NCI-H2029 treated with DMSO at 0.1 percent for 48 hours (cell line): ENCODE measurements around the gene AHNAK.
"Not testable (repeated sequence)": the region's sequence is repeated elsewhere in the genome, so short reads cannot be mapped to it uniquely, and the experiment has no call there.

Source experiments
- DNase-seq: peaks from one replicate; lab custom pipeline; 2025; lab: John Stamatoyannopoulos, UW

AHNAK gene

DNA sequence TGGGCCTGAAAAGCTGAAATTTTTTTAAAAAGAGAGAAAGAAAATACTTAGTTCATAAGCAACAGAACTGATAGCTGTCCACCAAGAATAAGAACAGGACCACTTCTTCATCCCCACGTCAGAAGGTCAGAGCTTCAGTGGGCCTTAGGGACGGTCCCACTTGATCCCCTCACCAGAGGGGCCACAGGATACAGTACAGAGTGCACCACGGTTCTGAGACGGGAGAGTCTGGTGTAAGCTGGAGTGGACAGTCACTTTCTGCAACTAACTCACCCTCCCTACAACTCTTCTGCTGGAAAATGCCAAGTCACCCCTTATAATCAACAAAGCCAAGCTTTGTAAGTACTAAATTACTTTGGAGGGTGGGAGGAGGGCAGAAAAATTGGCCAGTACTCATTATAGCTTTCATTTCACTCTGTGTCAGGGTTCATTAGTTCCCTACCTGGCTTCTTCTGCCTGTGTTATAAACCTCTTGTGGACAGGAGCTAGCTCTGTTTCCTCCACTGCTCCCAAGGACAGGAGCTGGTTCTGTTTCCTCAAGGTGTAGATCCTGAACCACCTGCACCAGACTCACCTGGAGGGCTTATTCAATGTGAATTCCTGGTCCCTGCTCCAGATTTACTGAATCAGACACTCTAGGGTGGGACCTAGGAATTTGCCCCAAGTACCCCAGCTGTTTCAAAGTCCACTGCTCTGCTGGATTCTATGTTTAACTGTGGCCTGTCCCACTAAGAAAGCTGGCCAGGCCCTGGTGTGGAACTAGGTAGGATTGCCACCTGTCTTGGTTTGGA is 88.2 kb downstream of the AHNAK start:
- no peak for DNase-seq

DNA sequence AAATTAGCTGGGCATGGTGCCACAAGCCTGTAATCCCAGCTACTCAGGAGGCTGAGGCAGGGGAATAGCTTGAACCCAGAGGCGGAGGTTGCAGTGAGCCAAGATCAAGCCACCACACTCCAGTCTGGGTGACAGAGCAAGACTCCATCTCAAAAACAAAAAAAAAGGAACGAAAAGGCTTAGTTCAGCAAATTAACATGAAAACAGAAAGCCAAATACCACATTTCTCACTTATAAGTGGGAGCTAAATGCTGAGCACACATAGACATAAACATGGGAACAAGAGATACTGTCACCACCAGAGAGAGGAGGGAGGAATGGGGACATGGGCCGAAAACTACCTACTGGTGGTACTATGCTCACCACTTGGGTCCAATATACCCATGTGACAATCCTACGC is 89.1 kb downstream of the AHNAK start:
- no peak for DNase-seq

DNA sequence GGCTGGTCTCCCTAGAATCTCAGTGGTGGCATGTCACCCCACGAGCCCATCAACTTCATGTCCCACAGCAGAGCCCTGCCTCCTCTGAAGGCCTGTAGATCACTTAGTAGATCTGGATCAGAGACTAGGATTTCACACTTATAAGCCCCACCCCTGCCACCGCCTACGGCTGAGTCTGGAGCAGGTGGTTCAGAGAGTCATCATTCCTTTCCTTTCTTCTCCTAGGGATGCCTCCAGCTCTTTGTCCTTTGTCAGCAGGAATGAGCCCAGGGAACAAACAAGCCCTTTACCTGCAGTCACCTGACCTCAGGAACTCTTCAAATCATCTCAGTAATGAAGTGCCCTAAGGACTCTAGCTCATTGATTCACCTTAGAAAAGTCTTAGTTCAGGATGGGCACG is 90.0 kb downstream of the AHNAK start:
- DNase-seq, result peak; percentile 92

DNA sequence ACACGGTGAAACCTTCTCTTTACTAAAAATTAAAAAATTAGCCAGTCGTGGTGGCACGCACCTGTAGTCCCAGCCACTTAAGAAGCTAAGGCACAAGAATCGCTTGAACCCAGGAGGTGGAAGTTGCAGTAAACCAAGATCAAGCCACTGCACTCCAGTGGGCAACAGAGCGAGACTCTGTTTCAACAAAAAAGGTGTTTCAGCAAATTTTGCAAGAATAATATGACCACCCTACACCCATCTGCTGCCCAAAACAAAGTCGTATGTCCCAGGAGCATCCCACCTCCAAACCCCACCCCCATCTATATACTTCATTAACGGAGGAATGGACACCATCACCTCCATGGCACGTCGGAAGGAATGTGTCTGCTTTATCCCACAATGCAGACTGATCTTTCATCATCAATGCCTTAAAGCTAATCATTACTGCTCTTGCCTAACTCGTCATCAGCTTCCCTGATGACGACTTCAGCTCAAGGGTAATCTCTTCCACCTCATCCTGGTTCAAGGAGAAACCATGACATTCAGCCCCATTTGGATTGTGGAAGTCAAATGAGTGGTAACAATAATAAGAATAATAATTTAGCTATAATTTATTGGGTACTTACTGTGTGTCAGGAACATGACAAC is 93.7 kb downstream of the AHNAK start:
- DNase-seq, result no peak

DNA sequence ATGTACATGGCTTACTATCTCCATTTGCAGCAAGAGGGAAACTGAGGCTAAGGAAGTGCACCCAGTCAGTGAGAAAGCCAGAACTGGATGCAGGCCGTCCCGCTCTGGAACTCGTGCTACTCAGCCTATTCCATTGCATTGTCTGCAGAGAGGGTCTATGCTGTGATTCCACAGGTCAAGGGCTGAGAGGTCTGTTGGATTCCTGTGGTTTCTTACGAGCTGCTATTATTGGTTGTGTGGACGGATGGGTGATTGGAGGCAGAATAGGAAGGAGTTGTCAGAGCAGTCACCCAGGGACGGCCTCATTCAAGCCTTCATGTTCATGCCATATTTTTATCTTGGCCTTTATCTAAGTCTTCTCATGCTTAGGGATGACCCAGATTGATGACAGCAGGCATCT is 94.3 kb downstream of the AHNAK start:
- DNase-seq, result no peak

DNA sequence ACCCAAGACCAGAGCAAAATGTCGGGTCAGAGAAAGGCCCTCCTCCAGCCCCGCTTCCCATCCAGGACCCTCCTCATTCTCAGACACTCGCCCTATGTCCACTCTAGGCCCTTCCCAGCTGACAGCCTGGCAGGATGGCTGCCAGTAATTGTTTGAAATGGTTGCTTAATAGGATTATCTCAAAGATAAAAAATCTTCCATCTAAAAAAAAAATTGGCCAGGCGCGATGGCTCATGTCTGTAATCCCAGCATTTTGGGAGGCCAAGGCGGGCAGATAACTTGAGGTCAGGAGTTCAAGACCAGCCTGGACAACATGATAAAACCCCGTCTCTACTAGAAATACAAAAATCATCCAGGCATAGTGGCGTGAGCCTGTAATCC is 95.4 kb downstream of the AHNAK start:
- no peak for DNase-seq

DNA sequence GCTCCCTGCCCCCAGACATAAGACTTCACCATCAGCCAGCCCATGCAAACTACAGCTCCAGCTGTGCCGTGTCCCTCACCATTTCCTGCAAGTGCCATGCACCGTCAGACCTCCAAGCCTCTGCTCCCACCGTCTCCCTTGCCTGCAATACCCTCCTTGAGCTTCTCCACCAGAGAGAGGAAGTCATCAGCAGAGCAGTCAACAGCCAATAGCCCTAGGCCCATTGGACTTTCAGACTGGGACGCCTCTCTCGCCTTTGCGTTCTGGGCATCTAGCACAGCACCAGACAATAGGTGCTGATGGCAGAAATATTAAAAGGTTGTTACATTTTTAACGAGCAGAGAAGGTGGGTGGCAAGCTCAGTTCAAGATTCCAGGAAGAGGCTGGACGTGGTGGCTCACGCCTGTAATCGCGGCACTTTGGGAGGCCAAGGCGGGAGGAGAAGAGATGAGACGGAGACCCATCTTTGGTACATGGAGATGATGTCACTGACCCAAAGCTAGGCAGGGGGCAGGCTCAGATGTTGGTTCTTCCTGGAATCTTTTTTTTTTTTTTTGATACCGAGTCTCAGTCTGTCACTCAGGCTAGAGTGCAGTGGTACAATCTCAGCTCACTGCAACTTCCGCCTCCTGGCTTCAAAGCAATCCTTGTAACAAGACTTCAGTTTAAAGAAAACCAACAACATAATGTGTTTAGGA is 95.9 kb downstream of the AHNAK start:
- no peak for DNase-seq

DNA sequence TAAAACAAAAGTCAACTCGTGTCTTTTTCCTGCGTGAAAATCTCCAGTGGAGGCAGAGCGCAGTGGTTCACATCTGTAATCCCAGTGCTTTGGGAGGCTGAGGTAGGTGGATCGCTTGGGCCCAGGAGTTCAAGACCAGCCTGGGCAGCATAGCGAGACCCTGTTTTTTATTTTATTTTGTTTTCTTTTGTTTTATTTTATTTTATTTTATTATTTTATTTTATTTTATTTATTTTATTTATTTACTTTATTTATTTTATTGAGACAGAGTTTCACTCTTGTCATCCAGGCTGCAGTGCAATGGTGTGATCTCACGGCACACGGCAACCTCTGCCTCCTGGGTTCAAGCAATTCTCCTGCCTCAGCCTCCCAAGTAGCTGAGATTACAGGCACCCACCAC is 96.7 kb downstream of the AHNAK start:
- not testable (repeated sequence) for DNase-seq

DNA sequence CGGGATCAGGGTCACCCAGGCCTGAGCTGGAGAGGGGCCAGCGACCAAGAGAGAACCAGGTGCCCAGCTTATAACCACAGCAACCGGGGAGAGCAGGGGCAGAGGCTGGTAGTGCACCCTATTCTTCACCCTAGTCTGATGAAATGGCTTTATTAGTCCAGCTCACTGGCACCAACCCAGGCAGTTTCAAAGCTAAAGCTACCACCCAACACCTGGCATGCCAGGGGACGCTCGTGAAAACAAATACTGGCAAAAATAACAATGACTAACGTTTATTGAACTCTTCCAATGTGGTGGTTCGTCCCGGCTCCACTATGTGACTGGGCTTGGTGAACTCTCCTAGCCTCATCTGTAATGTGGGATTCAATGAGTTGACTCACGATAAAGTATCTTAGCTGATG is 97.2 kb downstream of the AHNAK start:
- peak; percentile 45 for DNase-seq

DNA sequence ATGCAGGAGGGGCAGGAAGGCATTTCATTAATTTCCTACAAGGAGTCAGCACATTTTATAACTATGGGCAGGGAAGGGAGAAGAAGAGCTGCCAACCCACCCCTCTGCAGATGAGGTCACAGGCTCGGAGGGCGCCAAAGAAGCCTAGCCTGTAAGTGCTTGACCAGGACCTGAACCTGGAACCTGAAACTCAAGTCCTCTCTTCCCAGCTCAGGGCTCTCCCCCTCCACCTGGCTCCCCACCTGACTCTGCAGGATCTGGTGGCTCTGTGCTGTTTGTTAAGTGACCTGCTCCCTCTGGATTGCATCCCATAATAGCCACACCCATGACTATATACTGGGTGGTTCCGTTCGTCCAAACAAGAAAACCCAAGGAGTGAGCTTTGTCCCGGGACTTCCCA is 100.5 kb downstream of the AHNAK start:
- DNase-seq, result no peak

DNA sequence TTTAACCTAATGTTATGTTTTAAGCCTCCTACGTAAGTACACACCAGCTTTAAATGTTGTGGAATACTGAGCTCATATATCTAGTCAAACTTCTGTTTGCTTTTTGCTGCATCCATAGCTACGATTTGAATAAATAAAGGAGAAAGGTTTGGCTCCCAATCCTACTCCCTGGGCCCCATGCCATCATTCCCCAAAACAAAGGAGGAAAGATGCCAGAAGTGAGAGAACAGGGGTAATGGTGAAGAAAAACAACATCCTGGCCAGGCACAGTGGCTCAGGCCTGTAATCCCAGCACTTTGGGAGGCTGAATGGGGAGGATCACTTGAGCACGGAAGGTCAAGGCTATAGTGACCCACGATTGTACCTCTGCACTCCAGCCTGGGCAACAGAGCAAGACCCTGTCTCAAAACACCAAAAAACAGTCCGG is 101.3 kb downstream of the AHNAK start:
- peak; percentile 78 for DNase-seq

DNA sequence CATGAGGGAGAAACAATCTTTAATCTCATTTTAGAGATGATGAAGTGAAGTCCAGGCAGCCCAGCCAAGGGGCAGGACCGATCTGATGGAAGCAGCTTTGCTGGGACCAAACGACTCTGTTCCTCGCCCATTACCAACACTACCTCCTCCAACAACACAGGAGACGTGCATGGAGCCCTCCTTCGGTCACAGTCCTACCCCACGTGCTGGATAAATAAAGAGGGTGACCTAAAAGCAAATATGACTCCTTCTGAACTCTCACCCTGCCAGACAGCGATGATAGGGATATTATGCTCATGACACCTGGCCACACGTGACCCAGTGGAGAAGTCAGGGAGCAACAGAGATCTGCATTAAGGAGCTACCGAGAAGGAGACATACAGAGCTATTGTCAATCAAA is 101.8 kb downstream of the AHNAK start:
- DNase-seq, result peak; percentile 78

DNA sequence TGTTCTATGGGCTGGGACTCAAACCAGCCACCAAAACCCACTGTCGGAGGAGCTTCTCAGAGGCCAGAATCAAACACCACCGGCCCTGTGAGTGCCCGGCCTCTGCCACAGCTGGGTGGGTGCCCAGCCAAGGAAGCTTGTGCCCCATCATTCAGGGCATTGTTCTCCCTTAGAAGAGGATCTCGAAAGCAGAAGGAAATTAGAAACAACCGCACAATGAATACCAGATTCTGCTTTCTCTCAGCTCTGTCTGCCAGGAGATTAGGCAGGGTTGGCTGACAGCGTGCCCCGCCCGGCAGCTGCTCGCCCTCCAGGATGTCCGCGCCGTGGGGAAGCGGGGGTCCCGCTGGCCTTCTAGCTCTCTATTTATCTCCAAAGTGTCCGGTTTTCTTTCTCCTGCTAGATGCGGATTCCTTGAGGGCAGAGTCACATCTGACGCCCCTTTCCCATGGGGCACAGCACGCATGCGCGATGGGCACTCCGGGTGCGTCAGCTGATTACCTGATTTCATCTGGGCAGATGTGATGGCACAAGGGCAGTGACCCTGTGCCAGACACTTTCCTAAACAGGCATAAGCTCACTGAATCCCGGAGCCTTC is 102.3 kb downstream of the AHNAK start:
- peak; percentile 50 for DNase-seq

DNA sequence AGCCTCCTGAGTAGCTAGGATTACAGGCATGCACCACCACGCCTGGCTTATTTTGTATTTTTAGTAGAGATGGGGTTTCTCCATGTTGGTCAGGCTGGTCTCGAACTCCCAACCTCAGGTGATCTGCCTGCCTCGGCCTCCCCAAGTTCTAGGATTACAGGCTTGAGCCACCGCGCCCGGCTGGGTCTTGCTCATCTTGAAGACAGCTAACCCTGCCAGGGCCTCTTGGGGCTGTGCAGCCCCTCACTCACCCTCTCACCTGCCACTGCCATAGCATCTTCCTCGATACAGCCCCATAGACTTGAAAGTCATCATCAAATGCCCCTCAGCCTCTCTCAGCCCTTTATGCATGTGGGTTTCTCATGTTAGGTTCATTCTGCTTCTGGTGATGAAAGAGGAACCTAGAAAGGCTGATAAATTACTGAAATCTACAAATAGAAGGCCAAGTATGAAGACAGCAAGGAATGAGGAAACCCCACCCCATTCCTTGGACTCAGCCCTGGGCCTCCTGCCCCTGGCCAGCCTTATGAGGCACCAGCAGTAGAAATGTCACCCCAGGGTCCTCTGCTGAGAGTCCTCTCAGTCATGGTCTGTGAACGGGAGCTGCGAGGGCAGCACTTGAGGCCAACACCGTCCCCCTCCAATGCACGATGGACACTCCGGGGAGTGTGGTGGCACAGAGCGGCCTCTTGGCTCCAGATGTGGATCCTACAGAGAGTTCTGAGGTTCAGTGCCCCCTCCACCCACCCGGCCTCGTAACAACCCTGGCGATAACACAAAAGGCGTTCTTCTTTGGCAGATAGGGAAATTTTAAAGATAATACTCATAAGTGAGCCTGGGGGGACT is 103.0 kb downstream of the AHNAK start:
- DNase-seq, result no peak

DNA sequence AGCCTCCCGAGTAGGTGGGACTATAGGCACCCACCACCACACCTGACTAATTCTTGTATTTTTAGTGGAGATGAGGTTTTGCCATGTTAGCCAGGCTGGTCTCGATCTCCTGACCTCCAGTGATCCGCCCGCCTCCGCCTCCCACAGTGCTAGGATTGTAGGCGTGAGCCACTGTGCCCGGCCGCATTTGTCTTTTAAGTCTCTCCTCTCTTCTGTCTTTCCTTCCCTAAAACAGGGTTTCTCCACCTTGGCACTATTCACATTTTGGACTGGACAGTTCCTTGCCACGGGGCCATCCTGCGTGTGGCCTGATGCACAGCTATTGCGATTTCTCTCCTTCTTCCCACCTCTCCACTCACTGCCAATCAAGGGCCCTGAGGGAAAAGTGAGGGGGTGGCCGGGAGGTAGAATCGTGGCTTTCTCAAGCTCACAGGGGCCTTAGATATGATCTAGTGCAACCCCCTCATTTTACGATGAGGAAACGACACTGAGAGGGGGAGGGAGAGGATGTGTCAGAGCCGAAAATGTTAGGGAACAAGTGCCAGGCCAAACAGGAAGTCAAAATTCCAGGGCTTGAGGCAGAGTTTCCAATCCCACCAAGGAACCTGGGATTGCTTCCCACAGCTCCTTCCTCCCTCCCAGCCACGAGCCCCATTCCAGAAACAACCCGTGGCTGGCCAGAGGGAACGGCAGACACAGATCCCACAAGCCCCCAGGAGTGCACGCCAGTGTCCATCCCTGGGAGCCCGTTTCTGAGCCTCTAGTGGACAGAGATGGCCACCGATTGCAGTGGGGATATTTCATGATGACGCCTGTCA is 106.6 kb downstream of the AHNAK start:
- DNase-seq, result no peak

DNA sequence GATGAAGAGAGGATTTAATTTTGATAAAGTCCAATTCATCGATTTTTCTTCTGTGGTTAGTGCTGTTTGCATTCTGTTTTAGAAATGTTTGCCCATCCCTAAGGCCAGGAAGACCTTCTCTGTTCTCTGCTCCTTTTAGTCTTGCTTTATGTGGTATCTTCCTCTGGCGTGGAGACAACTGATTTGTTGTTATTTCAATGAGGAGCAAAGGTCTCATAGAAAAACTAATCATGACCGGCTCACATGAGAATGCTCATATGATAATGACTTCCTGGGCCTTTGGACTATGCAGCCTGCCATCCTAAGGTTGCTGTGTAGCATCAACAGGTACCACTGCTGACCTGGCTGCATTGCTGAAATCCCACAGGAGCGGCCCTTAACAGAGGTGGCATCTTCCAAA is 108.0 kb downstream of the AHNAK start:
- DNase-seq, result no peak

DNA sequence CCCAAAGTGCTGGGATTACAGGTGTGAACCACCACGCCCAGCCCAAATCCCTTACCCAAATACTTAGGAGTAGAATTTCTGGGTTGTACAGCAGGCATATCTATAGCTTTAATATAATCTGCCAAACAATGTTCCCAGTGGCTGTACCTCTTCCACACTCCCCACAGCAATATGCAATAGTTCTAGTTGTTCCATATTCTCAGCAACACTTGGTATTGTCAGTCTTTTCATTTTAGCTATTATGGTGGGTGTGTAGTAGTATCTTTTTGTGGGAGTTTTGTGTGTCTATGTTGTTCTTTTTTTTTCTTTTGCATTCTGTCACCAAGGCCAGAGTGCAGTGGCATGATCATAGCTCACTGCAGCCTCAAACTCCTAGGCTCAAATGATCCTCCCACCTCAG is 109.0 kb downstream of the AHNAK start:
- no peak for DNase-seq

DNA sequence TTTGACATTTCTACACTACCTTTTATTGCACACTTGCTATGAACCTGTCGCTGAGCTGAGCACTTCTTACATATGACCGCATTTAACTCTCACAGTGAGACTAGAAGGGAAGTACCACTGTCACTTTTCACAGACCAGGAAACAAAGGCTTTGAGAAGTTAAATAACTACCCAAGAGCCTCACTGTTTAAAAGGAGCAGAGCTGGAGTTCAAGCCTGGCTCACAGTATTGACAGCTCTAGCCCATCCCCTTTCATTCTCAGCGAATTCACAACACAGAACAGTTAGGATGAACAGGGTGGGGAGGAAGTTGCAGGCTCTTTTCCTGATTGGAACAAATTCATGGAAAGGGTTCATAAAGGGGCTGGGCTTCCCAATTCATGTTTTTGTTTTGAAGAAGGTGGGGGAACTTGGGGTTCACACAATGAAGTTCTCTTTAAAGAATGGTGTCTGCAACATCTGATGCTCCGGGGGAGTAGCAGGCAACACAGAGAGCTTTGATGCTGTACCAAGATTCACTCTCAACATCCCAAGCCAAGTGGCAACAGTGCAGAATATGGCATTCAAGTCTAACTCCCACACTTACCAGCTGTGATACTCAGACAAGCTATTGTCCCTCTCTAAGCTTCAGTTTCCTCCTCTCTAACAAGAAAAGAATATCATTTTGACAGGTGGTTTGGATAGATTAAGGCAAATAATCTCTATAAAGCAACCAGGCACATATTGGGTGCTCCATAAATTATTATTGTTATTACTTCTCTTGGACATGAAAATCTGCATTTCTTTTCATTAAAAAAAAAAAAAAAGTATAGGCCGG is 110.6 kb downstream of the AHNAK start:
- DNase-seq, result no peak

DNA sequence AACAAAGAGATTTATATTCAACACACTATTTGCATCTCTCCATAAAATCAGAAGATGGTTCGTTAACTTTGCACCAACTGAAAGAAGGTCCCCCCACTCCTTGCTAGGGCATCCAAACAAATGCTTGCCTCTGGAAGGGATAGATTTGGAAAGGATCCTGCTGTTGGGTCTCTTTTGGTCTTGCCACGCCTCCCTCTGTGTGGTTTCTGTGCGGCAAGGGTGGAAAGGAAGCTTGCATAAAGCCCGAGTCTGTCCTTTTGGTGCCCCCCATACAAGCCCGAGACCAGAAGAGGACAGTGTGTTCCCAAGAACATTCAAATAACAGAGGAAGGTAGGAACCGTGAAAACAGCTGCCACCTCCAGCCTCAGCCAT is 112.7 kb downstream of the AHNAK start:
- no peak for DNase-seq
